Measurements from ENCODE around the gene FAM149B1.

FAM149B1 gene

GRCh38 chr10:73159038-73159648 lies 8.8 kb upstream of the FAM149B1 start:
- H3K9ac ChIP-seq (ENCODE audit: low read length) = no peak overlapping the region
- H3K4me2 ChIP-seq (ENCODE audit: low read depth, low read length, poor library complexity, severe bottlenecking) = no peak overlapping the region
- H3K79me2 ChIP-seq (ENCODE audit: insufficient read depth, low read length) = peaks cover 37% of the 10 kb centered on the region
- no peak overlapping the region for H2AFZ ChIP-seq (ENCODE audit: low read depth, low read length, severe bottlenecking)
- H3F3A ChIP-seq (ENCODE audit: insufficient read depth) = peaks cover 15% of the 10 kb centered on the region
- H3K27ac ChIP-seq (ENCODE audit: low read depth, low read length) = no peak overlapping the region
- TF ChIP-seq EZH2phosphoT487 (conservative IDR thresholded peaks at IDR 0.05; ENCODE audit: low read length) (no peak), CTCF (IDR thresholded peaks at IDR 0.05; ENCODE audit: insufficient read depth, low read length, poor library complexity, severe bottlenecking) (peak; percentile 38)
- H3K4me3 ChIP-seq (ENCODE audit: insufficient read depth, low read length, poor library complexity, severe bottlenecking) = no peak overlapping the region
- H3K36me3 ChIP-seq (ENCODE audit: low read length) = peaks cover 10% of the 10 kb centered on the region; the same call in 1 of the 2 replicates
- H3K9me3 ChIP-seq (ENCODE audit: insufficient read depth, low read length) = no peaks in the 10 kb centered on the region
- no peaks in the 10 kb centered on the region for H4K20me1 ChIP-seq (ENCODE audit: low read depth, low read length)
- H3K9me2 ChIP-seq (replicated peaks; ENCODE audit: insufficient read depth, low read length) = no peaks in the 10 kb centered on the region
- H3K27me3 ChIP-seq (ENCODE audit: low read length) = no peaks in the 10 kb centered on the region

- H3K4me3 ChIP-seq (ENCODE audit: insufficient read depth, low read length, poor library complexity, severe bottlenecking) = no peak overlapping the region
- peaks cover 51% of the 10 kb centered on the region for H3K79me2 ChIP-seq (ENCODE audit: insufficient read depth, low read length)
- H3F3A ChIP-seq (ENCODE audit: insufficient read depth) = peaks cover 9% of the 10 kb centered on the region
These were observed 6.8 kb upstream of the FAM149B1 start for GRCh38 chr10:73161079-73161478.

GRCh38 chr10:73161662-73162061 lies 6.3 kb upstream of the FAM149B1 start:
- H3K36me3 ChIP-seq (ENCODE audit: low read length) = 0 out of 2 replicates have a peak, but pooled peaks cover 6% of the 10 kb centered on the region
- H3K9me3 ChIP-seq (ENCODE audit: insufficient read depth, low read length) = no peaks in the 10 kb centered on the region
- peaks cover 7% of the 10 kb centered on the region for H3F3A ChIP-seq (ENCODE audit: insufficient read depth)
- H3K27ac ChIP-seq (ENCODE audit: low read depth, low read length) = no peak overlapping the region
- H3K4me2 ChIP-seq (ENCODE audit: low read depth, low read length, poor library complexity, severe bottlenecking) = no peak overlapping the region
- H4K20me1 ChIP-seq (ENCODE audit: low read depth, low read length) = no peaks in the 10 kb centered on the region
- H3K27me3 ChIP-seq (ENCODE audit: low read length) = no peaks in the 10 kb centered on the region
- no peak overlapping the region for H2AFZ ChIP-seq (ENCODE audit: low read depth, low read length, severe bottlenecking)
- H3K4me3 ChIP-seq (ENCODE audit: insufficient read depth, low read length, poor library complexity, severe bottlenecking) = no peak overlapping the region
- no peaks in the 10 kb centered on the region for H3K9me2 ChIP-seq (replicated peaks; ENCODE audit: insufficient read depth, low read length)
- no peak overlapping the region for H3K9ac ChIP-seq (ENCODE audit: low read length)
- H3K79me2 ChIP-seq (ENCODE audit: insufficient read depth, low read length) = peaks cover 57% of the 10 kb centered on the region
- TF ChIP-seq CTCF (IDR thresholded peaks at IDR 0.05; ENCODE audit: insufficient read depth, low read length, poor library complexity, severe bottlenecking) (no peak), EZH2phosphoT487 (conservative IDR thresholded peaks at IDR 0.05; ENCODE audit: low read length) (no peak)

More at GRCh38 chr10:73161079-73161478, 6.8 kb upstream of the FAM149B1 start:
- Histone ChIP-seq H3K9ac (ENCODE audit: low read length) (no peak overlapping the region), H3K9me2 (replicated peaks; ENCODE audit: insufficient read depth, low read length) (no peaks in the 10 kb centered on the region), H3K27ac (ENCODE audit: low read depth, low read length) (no peak overlapping the region), H4K20me1 (ENCODE audit: low read depth, low read length) (no peaks in the 10 kb centered on the region), H3K36me3 (ENCODE audit: low read length) (peaks cover 9% of the 10 kb centered on the region; the same call in 1 of the 2 replicates), H3K9me3 (ENCODE audit: insufficient read depth, low read length) (no peaks in the 10 kb centered on the region), H2AFZ (ENCODE audit: low read depth, low read length, severe bottlenecking) (no peak overlapping the region), H3K27me3 (ENCODE audit: low read length) (no peaks in the 10 kb centered on the region), H3K4me2 (ENCODE audit: low read depth, low read length, poor library complexity, severe bottlenecking) (no peak overlapping the region)
- TF ChIP-seq CTCF (IDR thresholded peaks at IDR 0.05; ENCODE audit: insufficient read depth, low read length, poor library complexity, severe bottlenecking) = no peak
- TF ChIP-seq EZH2phosphoT487 (conservative IDR thresholded peaks at IDR 0.05; ENCODE audit: low read length) = no peak
